ENCODE results near the gene TIMM10.
A peak's percentile ranks its signal among the peaks of the same experiment; 100 is the strongest.
"Not testable (repeated sequence)": the region's sequence is repeated elsewhere in the genome, so short reads cannot be mapped to it uniquely, and the experiment has no call there.

The TIMM10 gene

GRCh38 chr11:57544566-57544965 is 14.0 kb upstream of the TIMM10 start:
- Histone ChIP-seq H3K27ac (ENCODE audit: low read depth, low read length) (no peak overlapping the region), H3K4me3 (ENCODE audit: low read depth in 1 of 5, low read length in 5 of 5) (no peak overlapping the region), H3K36me3 (ENCODE audit: control insufficient read depth in 5 of 5, insufficient read depth in 5 of 5, low read length in 5 of 5) (peaks cover 0 to 14% (median 2%) of the 10 kb centered on the region in 5 donors), H3K27me3 (ENCODE audit: control insufficient read depth in 5 of 5, insufficient read depth in 4 of 5, low read length in 5 of 5) (peaks cover 0 to 5% (median 0%) of the 10 kb centered on the region in 5 donors), H3K9me3 (ENCODE audit: control insufficient read depth in 5 of 5, low read length in 5 of 5) (no peaks in the 10 kb centered on the region), H3K4me1 (ENCODE audit: control insufficient read depth in 5 of 5, insufficient read depth in 5 of 5, low read length in 5 of 5) (peaks cover 0 to 26% (median 2%) of the 10 kb centered on the region in 5 donors), H3K9ac (ENCODE audit: low read length in 5 of 5) (no peak overlapping the region)

GRCh38 chr11:57543593-57543992 is 13.0 kb upstream of the TIMM10 start:
- H3K27ac ChIP-seq (ENCODE audit: low read depth, low read length): no peak overlapping the region

GRCh38 chr11:57542582-57542981 is 12.0 kb upstream of the TIMM10 start:
- peaks cover 0 to 20% (median 1%) of the 10 kb centered on the region in 5 donors for H3K4me1 ChIP-seq (ENCODE audit: control insufficient read depth in 5 of 5, insufficient read depth in 5 of 5, low read length in 5 of 5)
- no peak overlapping the region for H3K9ac ChIP-seq (ENCODE audit: low read length in 5 of 5)
- peaks cover 0 to 5% (median 0%) of the 10 kb centered on the region in 5 donors for H3K27me3 ChIP-seq (ENCODE audit: control insufficient read depth in 5 of 5, insufficient read depth in 4 of 5, low read length in 5 of 5)
- H3K4me3 ChIP-seq (ENCODE audit: low read depth in 1 of 5, low read length in 5 of 5): no peak overlapping the region
- peaks cover 0 to 8% (median 0%) of the 10 kb centered on the region in 5 donors for H3K36me3 ChIP-seq (ENCODE audit: control insufficient read depth in 5 of 5, insufficient read depth in 5 of 5, low read length in 5 of 5)
- no peak overlapping the region for H3K27ac ChIP-seq (ENCODE audit: low read depth, low read length)
- H3K9me3 ChIP-seq (ENCODE audit: control insufficient read depth in 5 of 5, low read length in 5 of 5): no peaks in the 10 kb centered on the region

More at GRCh38 chr11:57543593-57543992, 13.0 kb upstream of the TIMM10 start:
- Histone ChIP-seq H3K4me3 (ENCODE audit: low read depth in 1 of 5, low read length in 5 of 5) (no peak overlapping the region), H3K36me3 (ENCODE audit: control insufficient read depth in 5 of 5, insufficient read depth in 5 of 5, low read length in 5 of 5) (peaks cover 0 to 9% (median 0%) of the 10 kb centered on the region in 5 donors), H3K4me1 (ENCODE audit: control insufficient read depth in 5 of 5, insufficient read depth in 5 of 5, low read length in 5 of 5) (peaks cover 0 to 26% (median 2%) of the 10 kb centered on the region in 5 donors), H3K9ac (ENCODE audit: low read length in 5 of 5) (no peak overlapping the region), H3K27me3 (ENCODE audit: control insufficient read depth in 5 of 5, insufficient read depth in 4 of 5, low read length in 5 of 5) (peaks cover 0 to 5% (median 0%) of the 10 kb centered on the region in 5 donors), H3K9me3 (ENCODE audit: control insufficient read depth in 5 of 5, low read length in 5 of 5) (no peaks in the 10 kb centered on the region)

GRCh38 chr11:57541169-57541568 is 10.6 kb upstream of the TIMM10 start:
- Histone ChIP-seq H3K27ac (ENCODE audit: low read depth, low read length) (no peak overlapping the region), H3K36me3 (ENCODE audit: control insufficient read depth in 5 of 5, insufficient read depth in 5 of 5, low read length in 5 of 5) (no peaks in the 10 kb centered on the region), H3K9me3 (ENCODE audit: control insufficient read depth in 5 of 5, low read length in 5 of 5) (no peaks in the 10 kb centered on the region), H3K4me3 (ENCODE audit: low read depth in 1 of 5, low read length in 5 of 5) (no peak overlapping the region), H3K4me1 (ENCODE audit: control insufficient read depth in 5 of 5, insufficient read depth in 5 of 5, low read length in 5 of 5) (peaks cover 0 to 15% (median 0%) of the 10 kb centered on the region in 5 donors), H3K9ac (ENCODE audit: low read length in 5 of 5) (no peak overlapping the region), H3K27me3 (ENCODE audit: control insufficient read depth in 5 of 5, insufficient read depth in 4 of 5, low read length in 5 of 5) (peaks cover 0 to 5% (median 0%) of the 10 kb centered on the region in 5 donors)

- H3K9ac ChIP-seq (ENCODE audit: low read length in 5 of 5): no peak overlapping the region
- H3K9me3 ChIP-seq (ENCODE audit: control insufficient read depth in 5 of 5, low read length in 5 of 5): no peaks in the 10 kb centered on the region
- no peak overlapping the region for H3K27ac ChIP-seq (ENCODE audit: low read depth, low read length)
- peaks cover 0 to 15% (median 0%) of the 10 kb centered on the region in 5 donors for H3K4me1 ChIP-seq (ENCODE audit: control insufficient read depth in 5 of 5, insufficient read depth in 5 of 5, low read length in 5 of 5)
- no peak overlapping the region for H3K4me3 ChIP-seq (ENCODE audit: low read depth in 1 of 5, low read length in 5 of 5)
- H3K36me3 ChIP-seq (ENCODE audit: control insufficient read depth in 5 of 5, insufficient read depth in 5 of 5, low read length in 5 of 5): no peaks in the 10 kb centered on the region
- H3K27me3 ChIP-seq (ENCODE audit: control insufficient read depth in 5 of 5, insufficient read depth in 4 of 5, low read length in 5 of 5): peaks cover 0 to 5% (median 0%) of the 10 kb centered on the region in 5 donors
Measured at GRCh38 chr11:57539342-57539741, 8.8 kb upstream of the TIMM10 start.

- Histone ChIP-seq H3K27me3 (ENCODE audit: control insufficient read depth in 5 of 5, insufficient read depth in 4 of 5, low read length in 5 of 5) (no peaks in the 10 kb centered on the region), H3K9ac (ENCODE audit: low read length in 5 of 5) (no peak within 1 kb of the TSS), H3K36me3 (ENCODE audit: control insufficient read depth in 5 of 5, insufficient read depth in 5 of 5, low read length in 5 of 5) (no peaks in the 10 kb centered on the region), H3K27ac (ENCODE audit: low read depth, low read length) (no peak within 1 kb of the TSS), H3K4me1 (ENCODE audit: control insufficient read depth in 5 of 5, insufficient read depth in 5 of 5, low read length in 5 of 5) (no peaks in the 10 kb centered on the region), H3K4me3 (ENCODE audit: low read depth in 1 of 5, low read length in 5 of 5) (no peak within 1 kb of the TSS), H3K9me3 (ENCODE audit: control insufficient read depth in 5 of 5, low read length in 5 of 5) (no peaks in the 10 kb centered on the region)
Measured at GRCh38 chr11:57536947-57537619, 6.5 kb upstream of the TIMM10 start, which contains the start of gene SMTNL1. SMTNL1 (plus strand) TSS chr11:57537595; CDS start chr11:57542643, 5,048 bp downstream.

- H3K27ac ChIP-seq (ENCODE audit: low read depth, low read length); H3K9me3 ChIP-seq (ENCODE audit: control insufficient read depth in 5 of 5, low read length in 5 of 5); H3K27me3 ChIP-seq (ENCODE audit: control insufficient read depth in 5 of 5, insufficient read depth in 4 of 5, low read length in 5 of 5); H3K4me3 ChIP-seq (ENCODE audit: low read depth in 1 of 5, low read length in 5 of 5); H3K36me3 ChIP-seq (ENCODE audit: control insufficient read depth in 5 of 5, insufficient read depth in 5 of 5, low read length in 5 of 5); H3K9ac ChIP-seq (ENCODE audit: low read length in 5 of 5): not testable (repeated sequence)
- H3K4me1 ChIP-seq (ENCODE audit: control insufficient read depth in 5 of 5, insufficient read depth in 5 of 5, low read length in 5 of 5): peaks cover 7 to 19% (median 17%) of the 10 kb centered on the region in 5 donors
Measured at GRCh38 chr11:57534449-57534848, 3.9 kb upstream of the TIMM10 start.

- Histone ChIP-seq H3K27me3 (ENCODE audit: control insufficient read depth in 5 of 5, insufficient read depth in 4 of 5, low read length in 5 of 5) (no peaks in the 10 kb centered on the region), H3K27ac (ENCODE audit: low read depth, low read length) (peak overlapping the region; percentile 81), H3K4me3 (ENCODE audit: low read depth in 1 of 5, low read length in 5 of 5) (peak overlapping the region; percentile 75 to 98 (median 94)), H3K4me1 (ENCODE audit: control insufficient read depth in 5 of 5, insufficient read depth in 5 of 5, low read length in 5 of 5) (peaks cover 7 to 22% (median 18%) of the 10 kb centered on the region in 5 donors), H3K36me3 (ENCODE audit: control insufficient read depth in 5 of 5, insufficient read depth in 5 of 5, low read length in 5 of 5) (peaks cover 0 to 10% (median 4%) of the 10 kb centered on the region in 5 donors), H3K9ac (ENCODE audit: low read length in 5 of 5) (peak overlapping the region; percentile 74 to 95 (median 93)), H3K9me3 (ENCODE audit: control insufficient read depth in 5 of 5, low read length in 5 of 5) (no peaks in the 10 kb centered on the region)
Measured at GRCh38 chr11:57530215-57530595, 349 bp downstream of the TIMM10 start.

GRCh38 chr11:57529012-57529411 is 1.5 kb downstream of the TIMM10 start:
- no peaks in the 10 kb centered on the region for H3K9me3 ChIP-seq (ENCODE audit: control insufficient read depth in 5 of 5, low read length in 5 of 5)
- no peak overlapping the region for H3K4me3 ChIP-seq (ENCODE audit: low read depth in 1 of 5, low read length in 5 of 5)
- H3K9ac ChIP-seq (ENCODE audit: low read length in 5 of 5): peak overlapping the region in 1 of 5 donors; percentile 93
- peaks cover 7 to 24% (median 18%) of the 10 kb centered on the region in 5 donors for H3K4me1 ChIP-seq (ENCODE audit: control insufficient read depth in 5 of 5, insufficient read depth in 5 of 5, low read length in 5 of 5)
- no peaks in the 10 kb centered on the region for H3K27me3 ChIP-seq (ENCODE audit: control insufficient read depth in 5 of 5, insufficient read depth in 4 of 5, low read length in 5 of 5)
- peaks cover 0 to 10% (median 4%) of the 10 kb centered on the region in 5 donors for H3K36me3 ChIP-seq (ENCODE audit: control insufficient read depth in 5 of 5, insufficient read depth in 5 of 5, low read length in 5 of 5)
- no peak overlapping the region for H3K27ac ChIP-seq (ENCODE audit: low read depth, low read length)

- H3K4me3 ChIP-seq (ENCODE audit: low read depth in 1 of 5, low read length in 5 of 5): no peak overlapping the region
- H3K27me3 ChIP-seq (ENCODE audit: control insufficient read depth in 5 of 5, insufficient read depth in 4 of 5, low read length in 5 of 5): no peaks in the 10 kb centered on the region
- no peaks in the 10 kb centered on the region for H3K9me3 ChIP-seq (ENCODE audit: control insufficient read depth in 5 of 5, low read length in 5 of 5)
- peaks cover 0 to 10% (median 4%) of the 10 kb centered on the region in 5 donors for H3K36me3 ChIP-seq (ENCODE audit: control insufficient read depth in 5 of 5, insufficient read depth in 5 of 5, low read length in 5 of 5)
- H3K9ac ChIP-seq (ENCODE audit: low read length in 5 of 5): no peak overlapping the region
- peaks cover 7 to 27% (median 18%) of the 10 kb centered on the region in 5 donors for H3K4me1 ChIP-seq (ENCODE audit: control insufficient read depth in 5 of 5, insufficient read depth in 5 of 5, low read length in 5 of 5)
- H3K27ac ChIP-seq (ENCODE audit: low read depth, low read length): no peak overlapping the region
Measured at GRCh38 chr11:57527056-57527631, 3.4 kb downstream of the TIMM10 start.
